PC-9 (cell line): ENCODE measurements around the gene MACROD2.

Experiments used
- CTCF ChIP-seq: fragments of 200-600 bp; sonication (generic); conservative IDR thresholded peaks from 2 replicates; pipeline ENCODE4 v1.6.1; 2017; ENCODE audit warnings: mixed run types, antibody characterized with exemption, mild to moderate bottlenecking, moderate library complexity
- EZH2 ChIP-seq: fragments of 200-600 bp; sonication (generic); IDR thresholded peaks from 2 replicates; pipeline ENCODE4 v1.8.0; 2017; ENCODE audit warnings: antibody characterized with exemption, low read depth

GRCh38 chr20:14937846-14938245 lies 942.5 kb downstream of the MACROD2 start:
- no peak for TF ChIP-seq CTCF
- TF ChIP-seq EZH2: no peak
